ENCODE data around the gene PSMB5. TPM values are rescaled to one million over a fixed set of nuclear protein-coding genes. Genes with fewer than 3 reads are reported as not detected.

PSMB5 gene
- total and polyA plus RNA-seq, 2 of the 13 experiments (the other 11 are each of a cell fraction or from before 2014, with no cell fraction given): 705 to 871 TPM

GRCh38 chr14:23057757-23058653 lies 23.3 kb upstream of the PSMB5 start (continued):
- TF ChIP-seq HNRNPL (IDR thresholded peaks at IDR 0.05; ENCODE audit: low read depth, low read length) (peak; percentile 70; the same call in 1 of the 2 replicates), ZBTB1 (CRISPR knock-in tag; IDR thresholded peaks at IDR 0.05; ENCODE audit: borderline replicate concordance) (no peak), RNF219 (CRISPR knock-in tag; IDR thresholded peaks at IDR 0.05) (no peak), CTCF (CRISPR knock-in tag; IDR thresholded peaks at IDR 0.05) (peak; percentile 100), ZNF557 (CRISPR knock-in tag; IDR thresholded peaks at IDR 0.05) (no peak; the same call in 1 of the 2 replicates), BRD4 (CRISPR knock-in tag; IDR thresholded peaks at IDR 0.05) (peak; percentile 65; the same call in 1 of the 2 replicates), GLMP (CRISPR knock-in tag; IDR thresholded peaks at IDR 0.05; ENCODE audit: borderline replicate concordance) (no peak), PRMT3 (CRISPR knock-in tag; IDR thresholded peaks at IDR 0.05; ENCODE audit: borderline replicate concordance, low read depth) (no peak; the same call in 1 of the 2 replicates), SP1 (IDR thresholded peaks at IDR 0.05) (no peak), SP1 (CRISPR knock-in tag; IDR thresholded peaks at IDR 0.05) (peak; percentile 60), POGZ (CRISPR knock-in tag; IDR thresholded peaks at IDR 0.05) (peak; percentile 77), CC2D1A (CRISPR knock-in tag; IDR thresholded peaks at IDR 0.05) (no peak; the same call in 1 of the 2 replicates), ZXDC (CRISPR knock-in tag; IDR thresholded peaks at IDR 0.05) (no peak; the same call in 1 of the 2 replicates), ZKSCAN5 (CRISPR knock-in tag; IDR thresholded peaks at IDR 0.05) (peak; percentile 76; the same call in 1 of the 2 replicates), KLF9 (CRISPR knock-in tag; IDR thresholded peaks at IDR 0.05; ENCODE audit: low read depth) (no peak), ZNF383 (CRISPR knock-in tag; IDR thresholded peaks at IDR 0.05; ENCODE audit: borderline replicate concordance) (peak; percentile 84; the same call in 1 of the 2 replicates), SALL1 (CRISPR knock-in tag; IDR thresholded peaks at IDR 0.05) (peak; percentile 89), TCF7 (IDR thresholded peaks at IDR 0.05; ENCODE audit: low read depth) (no peak)
- TF ChIP-seq, protein P1, sequence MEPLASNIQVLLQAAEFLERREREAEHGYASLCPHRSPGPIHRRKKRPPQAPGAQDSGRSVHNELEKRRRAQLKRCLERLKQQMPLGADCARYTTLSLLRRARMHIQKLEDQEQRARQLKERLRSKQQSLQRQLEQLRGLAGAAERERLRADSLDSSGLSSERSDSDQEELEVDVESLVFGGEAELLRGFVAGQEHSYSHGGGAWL (CRISPR knock-in tag; IDR thresholded peaks at IDR 0.05): peak; percentile 89
- TF ChIP-seq, protein P2, sequence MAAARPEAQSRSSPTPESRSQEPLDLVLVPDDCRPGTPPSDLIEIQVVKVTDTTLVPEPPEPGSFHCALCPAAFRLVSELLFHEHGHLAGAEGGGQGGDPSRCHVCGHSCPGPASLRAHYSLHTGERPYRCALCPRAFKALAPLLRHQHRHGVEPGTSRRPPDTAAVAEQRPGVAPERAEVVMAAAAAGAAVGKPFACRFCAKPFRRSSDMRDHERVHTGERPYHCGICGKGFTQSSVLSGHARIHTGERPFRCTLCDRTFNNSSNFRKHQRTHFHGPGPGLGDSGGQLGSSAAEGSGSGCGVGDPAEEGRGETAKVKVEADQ (CRISPR knock-in tag; IDR thresholded peaks at IDR 0.05; ENCODE audit: borderline replicate concordance): peak; percentile 85
